Uterus (tissue), 4 donors: Measurements from ENCODE around the gene SETD3. TPM values are rescaled to one million over a fixed set of nuclear protein-coding genes. Genes with fewer than 3 reads are reported as not detected.

Experiments
- DNase-seq, 2 donors: peaks; one replicate each; pipeline ENCODE4 v3.0.0-alpha.2; 2019 to 2020
- H3K27ac ChIP-seq, 2 donors: fragments of 200-600 bp; sonication (generic); 1 replicate in 1 of 2; 2 replicates in 1 of 2; pipeline ENCODE4 v1.5.1; 2016 to 2018
- H3K27me3 ChIP-seq, 2 donors: fragments of 200-600 bp; sonication (generic); one replicate each; pipeline ENCODE4 v1.5.1; 2018 to 2019; ENCODE audit warnings: control low read depth in 1 of 2
- H3K36me3 ChIP-seq, 2 donors: fragments of 200-600 bp; sonication (generic); one replicate each; pipeline ENCODE4 v1.5.1; 2019; ENCODE audit warnings: control low read depth in 1 of 2
- H3K4me1 ChIP-seq, 2 donors: fragments of 200-600 bp; sonication (generic); one replicate each; pipeline ENCODE4 v1.5.1; 2018 to 2019; ENCODE audit warnings: control low read depth in 1 of 2
- H3K4me3 ChIP-seq, 2 donors: fragments of 200-600 bp; sonication (generic); 1 replicate in 1 of 2; 2 replicates in 1 of 2; pipeline ENCODE4 v1.5.1; 2018 to 2019; ENCODE audit warnings: mild to moderate bottlenecking in 1 of 2
- H3K9me3 ChIP-seq, 2 donors: fragments of 200-600 bp; sonication (generic); one replicate each; pipeline ENCODE4 v1.5.1; 2019; ENCODE audit warnings: control low read depth in 1 of 2
- POLR2A ChIP-seq, 2 donors: fragments of 450-650 bp; IDR thresholded peaks; one replicate each; pipeline ENCODE4 v1.6.1; 2016; ENCODE audit warnings: antibody characterized with exemption in 2 of 2, mild to moderate bottlenecking in 1 of 2, moderate library complexity in 1 of 2
- intact Hi-C: fragments of 100-400 bp; cut with DNase I; formaldehyde crosslinking; loops from one replicate; pipeline ENCODE4 v1.15.1; 2023; ENCODE audit warnings: low total_unique reads
- total RNA-seq, 4 donors: library from RNA; depleted of rRNA in 3 of 4; stranded (reverse); fragments of >200 nt in 3 of 4; gene quantifications; one replicate each; pipeline versions ENCODE4 v1.1.0 to v1.2.4, GENCODE V29; 2014 to 2023
- TF ChIP-seq, protein P1 (sequence below), 4 experiments: fragments of 200-600 bp in 2 of 4; fragments of 450-650 bp in 2 of 4; sonication (generic) in 2 of 4; IDR thresholded peaks; one replicate each; pipeline ENCODE4 v1.5.1; 2016 to 2019; ENCODE audit warnings: antibody characterized with exemption in 4 of 4, mild to moderate bottlenecking in 2 of 4, moderate library complexity in 1 of 4
- donor health status: DM: yes; HTN: yes; CAD: no.

The SETD3 gene
- total RNA-seq, 4 donors from 2014 or later = 98.1 to 151 (median 121) TPM

DNA sequence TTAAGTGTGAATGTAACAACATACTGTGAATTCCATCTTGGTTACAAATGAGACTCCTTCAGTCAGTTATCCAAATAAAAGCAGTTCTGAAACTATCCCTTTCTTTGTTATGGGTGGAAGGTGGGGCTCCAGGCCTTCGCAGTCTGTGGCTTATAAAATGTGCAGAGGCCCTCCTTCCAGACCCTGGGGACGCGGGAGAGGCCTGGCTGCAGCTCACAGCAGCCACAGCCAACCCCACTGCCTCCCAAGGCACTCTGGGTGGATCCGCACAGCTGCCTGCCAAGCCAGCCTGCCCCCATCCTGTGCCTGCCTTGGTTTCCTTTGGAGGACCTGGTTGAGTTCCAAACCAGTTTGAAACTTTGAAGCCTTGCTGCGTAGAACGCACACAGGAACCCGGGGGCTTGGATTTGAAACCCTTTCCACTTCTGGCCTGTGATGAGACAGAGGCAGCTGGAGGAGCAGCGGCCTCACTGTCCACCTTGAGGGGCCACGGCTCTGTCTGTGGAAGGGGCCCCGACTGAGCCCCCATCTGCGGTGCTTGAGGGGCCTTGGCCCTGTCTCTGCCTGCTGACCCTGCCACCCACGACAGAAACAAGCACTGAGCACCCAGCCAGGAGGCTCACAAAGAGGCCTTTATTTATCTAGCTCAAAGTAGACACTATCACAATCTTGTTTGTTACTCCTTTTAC, 30.9 kb upstream of the SETD3 start:
- H3K4me1 ChIP-seq = no peaks in the 10 kb centered on the region
- intact Hi-C loops = no loop called here
- no peaks in the 10 kb centered on the region for H3K9me3 ChIP-seq
- peak in 1 of 2 donors; percentile 21 for DNase-seq
- H3K27ac ChIP-seq = peak overlapping the region; percentile 12 to 16
- H3K27me3 ChIP-seq = no peaks in the 10 kb centered on the region
- TF ChIP-seq, protein P1, sequence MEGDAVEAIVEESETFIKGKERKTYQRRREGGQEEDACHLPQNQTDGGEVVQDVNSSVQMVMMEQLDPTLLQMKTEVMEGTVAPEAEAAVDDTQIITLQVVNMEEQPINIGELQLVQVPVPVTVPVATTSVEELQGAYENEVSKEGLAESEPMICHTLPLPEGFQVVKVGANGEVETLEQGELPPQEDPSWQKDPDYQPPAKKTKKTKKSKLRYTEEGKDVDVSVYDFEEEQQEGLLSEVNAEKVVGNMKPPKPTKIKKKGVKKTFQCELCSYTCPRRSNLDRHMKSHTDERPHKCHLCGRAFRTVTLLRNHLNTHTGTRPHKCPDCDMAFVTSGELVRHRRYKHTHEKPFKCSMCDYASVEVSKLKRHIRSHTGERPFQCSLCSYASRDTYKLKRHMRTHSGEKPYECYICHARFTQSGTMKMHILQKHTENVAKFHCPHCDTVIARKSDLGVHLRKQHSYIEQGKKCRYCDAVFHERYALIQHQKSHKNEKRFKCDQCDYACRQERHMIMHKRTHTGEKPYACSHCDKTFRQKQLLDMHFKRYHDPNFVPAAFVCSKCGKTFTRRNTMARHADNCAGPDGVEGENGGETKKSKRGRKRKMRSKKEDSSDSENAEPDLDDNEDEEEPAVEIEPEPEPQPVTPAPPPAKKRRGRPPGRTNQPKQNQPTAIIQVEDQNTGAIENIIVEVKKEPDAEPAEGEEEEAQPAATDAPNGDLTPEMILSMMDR (IDR thresholded peaks at IDR 0.05) = no peak
- no peak for TF ChIP-seq POLR2A (IDR thresholded peaks at IDR 0.05)
- no peak overlapping the region for H3K4me3 ChIP-seq
- no peaks in the 10 kb centered on the region for H3K36me3 ChIP-seq

DNA sequence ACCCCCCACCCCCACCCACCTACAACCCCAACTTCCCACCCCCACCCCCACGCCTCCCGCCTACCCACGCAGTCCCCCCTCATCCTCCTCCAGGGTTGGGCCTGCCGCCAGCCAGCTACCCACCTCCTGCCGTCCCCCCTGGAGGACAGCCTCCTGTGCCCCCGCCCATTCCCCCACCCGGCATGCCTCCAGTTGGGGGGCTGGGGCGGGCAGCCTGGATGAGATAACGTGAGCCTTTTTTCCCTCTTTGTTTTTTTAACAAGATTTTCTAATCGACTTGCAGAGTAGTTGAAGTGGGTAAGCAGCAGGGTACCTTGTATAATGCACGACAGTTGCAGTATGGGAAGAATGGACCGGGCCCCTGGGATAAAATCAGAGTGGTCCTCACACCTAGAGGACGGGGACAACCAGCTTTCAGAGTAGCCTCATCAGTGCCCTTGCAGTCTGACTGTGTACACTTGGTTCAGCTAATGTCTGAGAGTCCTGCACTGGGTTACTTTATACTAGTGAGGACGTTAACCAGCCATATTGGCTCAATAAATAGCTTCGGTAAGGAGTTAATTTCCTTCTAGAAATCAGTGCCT, 30.0 kb upstream of the SETD3 start:
- Histone ChIP-seq H3K27ac (peak overlapping the region in 1 of 2 donors; percentile 2), H3K36me3 (no peaks in the 10 kb centered on the region), H3K4me3 (no peak overlapping the region), H3K9me3 (no peaks in the 10 kb centered on the region), H3K27me3 (no peaks in the 10 kb centered on the region), H3K4me1 (no peaks in the 10 kb centered on the region)
- intact Hi-C loops = no loop called here
- no peak for DNase-seq
- TF ChIP-seq POLR2A (IDR thresholded peaks at IDR 0.05) = no peak
- TF ChIP-seq, protein P1 (IDR thresholded peaks at IDR 0.05) = no peak

DNA sequence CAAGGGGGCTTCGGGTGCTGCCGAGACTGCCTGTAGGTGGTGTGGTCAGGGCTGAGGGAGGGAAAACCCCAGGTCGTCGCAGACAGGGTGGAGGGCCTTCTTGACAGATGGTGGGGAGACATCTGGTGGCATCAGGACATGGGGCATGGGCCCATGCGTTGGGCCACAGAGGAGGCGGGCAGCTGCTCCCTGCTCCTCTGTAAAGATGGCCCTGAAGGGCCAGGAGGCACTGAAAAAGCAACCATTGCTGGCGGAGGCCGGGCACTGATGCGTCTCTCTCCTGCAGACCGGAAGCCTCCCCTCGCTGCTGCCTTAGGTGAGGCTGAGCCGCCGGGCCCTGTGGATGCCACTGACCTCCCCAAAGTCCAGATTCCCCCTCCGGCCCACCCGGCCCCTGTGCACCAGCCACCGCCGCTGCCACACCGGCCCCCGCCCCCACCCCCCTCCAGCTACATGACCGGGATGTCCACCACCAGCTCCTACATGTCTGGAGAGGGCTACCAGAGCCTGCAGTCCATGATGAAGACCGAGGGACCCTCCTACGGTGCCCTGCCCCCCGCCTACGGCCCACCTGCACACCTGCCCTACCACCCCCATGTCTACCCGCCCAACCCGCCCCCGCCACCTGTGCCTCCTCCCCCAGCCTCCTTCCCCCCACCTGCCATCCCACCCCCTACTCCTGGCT, 29.4 kb upstream of the SETD3 start:
- Histone ChIP-seq H3K27ac (no peak overlapping the region), H3K9me3 (no peaks in the 10 kb centered on the region), H3K4me1 (no peaks in the 10 kb centered on the region), H3K36me3 (no peaks in the 10 kb centered on the region), H3K27me3 (no peaks in the 10 kb centered on the region), H3K4me3 (no peak overlapping the region)
- intact Hi-C loops = no loop called here
- no peak for TF ChIP-seq POLR2A (IDR thresholded peaks at IDR 0.05)
- TF ChIP-seq, protein P1 (IDR thresholded peaks at IDR 0.05) = no peak
- no peak for DNase-seq

DNA sequence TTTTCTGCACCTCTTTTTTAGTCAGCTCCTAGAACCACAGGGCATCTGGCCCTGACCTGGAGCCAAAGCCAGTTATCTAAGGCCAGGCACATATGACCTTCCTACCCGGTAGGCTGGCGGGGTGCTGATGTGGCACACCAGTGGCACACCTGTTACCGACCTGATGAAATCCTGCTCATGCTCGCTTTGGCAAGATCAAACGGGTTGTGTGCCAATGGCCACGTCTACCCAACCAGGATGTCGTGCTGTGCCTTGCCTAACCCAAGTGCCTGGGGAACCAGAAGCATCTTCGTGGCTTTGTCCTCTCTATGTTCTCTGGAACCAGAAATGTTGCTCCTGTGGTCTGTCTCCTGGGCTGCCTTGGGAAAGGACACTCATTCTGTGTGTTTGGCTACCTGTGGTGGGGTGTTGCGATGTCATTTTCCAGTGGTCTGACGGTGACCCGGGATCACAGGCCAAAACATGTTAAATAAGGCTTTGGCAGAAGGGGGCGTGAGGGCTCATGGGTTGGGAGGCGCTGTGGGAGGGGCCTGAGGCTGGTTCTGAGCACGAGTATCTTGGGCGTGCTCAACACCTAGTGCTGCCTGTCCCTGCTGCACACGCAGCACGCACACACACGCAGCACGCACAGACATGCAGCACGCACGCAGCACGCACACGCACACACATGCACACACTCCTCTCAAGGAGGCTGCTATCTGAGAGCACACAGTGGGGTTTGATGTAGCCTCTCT, 28.4 kb upstream of the SETD3 start:
- intact Hi-C loops = no loop called here
- no peaks in the 10 kb centered on the region for H3K9me3 ChIP-seq
- H3K27me3 ChIP-seq = no peaks in the 10 kb centered on the region
- H3K27ac ChIP-seq = no peak overlapping the region
- TF ChIP-seq POLR2A (IDR thresholded peaks at IDR 0.05) = no peak
- TF ChIP-seq, protein P1 (IDR thresholded peaks at IDR 0.05) = no peak
- peak in 1 of 2 donors; percentile 21 for DNase-seq
- no peaks in the 10 kb centered on the region for H3K4me1 ChIP-seq
- H3K36me3 ChIP-seq = no peaks in the 10 kb centered on the region
- H3K4me3 ChIP-seq = no peak overlapping the region
